Activated CD8-positive, alpha-beta T cell treated with anti-CD3 and anti-CD28 coated beads for 36 hours (primary cell): Measurements from ENCODE around the gene PTPRH. TPM values are rescaled to one million over a fixed set of nuclear protein-coding genes. Genes with fewer than 3 reads are reported as not detected.

Experiments
- ATAC-seq: fragments of 200-7000 bp; cut with Tn5 transposase; one replicate; pipeline ENCODE4 v1.10.0; 2021; ENCODE audit warnings: mild to moderate bottlenecking, moderate library complexity
- CTCF ChIA-PET: fragments of 350-600 bp; sonication (Branson Sonifier 250); formaldehyde crosslinking; loops from one replicate; lab custom pipeline; 2021; ENCODE audit warnings: antibody characterized with exemption; lab: Charles Lee
- POLR2A ChIA-PET: fragments of 350-600 bp; sonication (Branson Sonifier 250); formaldehyde crosslinking; loops from one replicate; lab custom pipeline; 2021; ENCODE audit warnings: antibody characterized with exemption; lab: Charles Lee
- DNase-seq: peaks from one replicate; pipeline ENCODE4 v3.0.0-alpha.2; 2020
- H3K27ac Mint-ChIP-seq: one replicate; pipeline ENCODE4 v1.8.0; 2021; ENCODE audit warnings: mild to moderate bottlenecking, mixed read lengths
- H3K27me3 Mint-ChIP-seq: one replicate; pipeline ENCODE4 v1.8.0; 2021; ENCODE audit warnings: mixed read lengths
- H3K36me3 Mint-ChIP-seq: one replicate; pipeline ENCODE4 v1.8.0; 2021; ENCODE audit warnings: low read depth, mixed read lengths
- H3K4me1 Mint-ChIP-seq: one replicate; pipeline ENCODE4 v1.8.0; 2021; ENCODE audit warnings: low read depth, mixed read lengths
- H3K4me3 Mint-ChIP-seq: one replicate; pipeline ENCODE4 v1.8.0; 2021; ENCODE audit warnings: mild to moderate bottlenecking, moderate library complexity, mixed read lengths
- H3K9me3 Mint-ChIP-seq: one replicate; pipeline ENCODE4 v1.8.0; 2021; ENCODE audit warnings: mixed read lengths
- CTCF ChIP-seq: fragments of 200-600 bp; IDR thresholded peaks from one replicate; pipeline ENCODE4 v1.8.0; 2022; ENCODE audit warnings: antibody characterized with exemption, mild to moderate bottlenecking
- intact Hi-C: fragments of 100-400 bp; cut with micrococcal nuclease; formaldehyde crosslinking; loops from one replicate; pipeline ENCODE4 v1.10.0; 2022
- microRNA-seq: library from miRNA; unstranded; fragments of <30 nt; microRNA quantifications from one replicate; pipeline ENCODE4 v1.2.0, GENCODE V29; 2022; ENCODE audit warnings: borderline microRNAs expressed, borderline replicate concordance
- total RNA-seq, 2 experiments: library from RNA; stranded (reverse); gene quantifications; one replicate each; pipeline ENCODE4 v1.2.3, GENCODE V29; 2021

PTPRH gene
- total RNA-seq, 2 experiments from 2014 or later, result not detected

- no peaks in the 10 kb centered on the region for H3K9me3 Mint-ChIP-seq
- ChIA-PET CTCF (interaction anchor here (1.3 to 1.5 kb wide), 2 partner anchors 16 to 253 kb away, joined by 4 to 9 read pairs; partner anchors contain the start of gene PPP1R12C), POLR2A (interaction anchor here (0.6 kb wide), 1 partner anchor 409 kb away, joined by 3 read pairs; no protein-coding TSS in a partner anchor)
- no peak for TF ChIP-seq CTCF
- no peak for ATAC-seq
- peaks cover 27% of the 10 kb centered on the region for H3K27me3 Mint-ChIP-seq
- no peak overlapping the region for H3K27ac Mint-ChIP-seq
- intact Hi-C loops, result no loop called here
- H3K4me1 Mint-ChIP-seq, result no peaks in the 10 kb centered on the region
- no peak for DNase-seq
- no peaks in the 10 kb centered on the region for H3K36me3 Mint-ChIP-seq
- H3K4me3 Mint-ChIP-seq, result no peak overlapping the region
Measured at GRCh38 chr19:55133639-55134444, 75.5 kb downstream of the PTPRH start.

- H3K27ac Mint-ChIP-seq, result no peak overlapping the region
- intact Hi-C loops, result no loop called here
- no peak overlapping the region for H3K4me3 Mint-ChIP-seq
- no peaks in the 10 kb centered on the region for H3K9me3 Mint-ChIP-seq
- H3K36me3 Mint-ChIP-seq, result no peaks in the 10 kb centered on the region
- DNase-seq (no peak), ATAC-seq (no peak)
- H3K27me3 Mint-ChIP-seq, result peaks cover 29% of the 10 kb centered on the region
- ChIA-PET POLR2A (no interaction called here), CTCF (interaction anchor here (0.9 to 1.5 kb wide), 5 partner anchors 8 to 252 kb away, joined by 3 to 9 read pairs (median 4); partner anchors contain the start of gene PPP1R12C)
- TF ChIP-seq CTCF, result peak; percentile 29
- no peaks in the 10 kb centered on the region for H3K4me1 Mint-ChIP-seq
Measured at GRCh38 chr19:55132453-55133129, 76.7 kb downstream of the PTPRH start.

- no peaks in the 10 kb centered on the region for H3K4me1 Mint-ChIP-seq
Measured at GRCh38 chr19:55131421-55131820, 77.9 kb downstream of the PTPRH start.

More at GRCh38 chr19:55131421-55131820, 77.9 kb downstream of the PTPRH start:
- DNase-seq (no peak), ATAC-seq (no peak)
- ChIA-PET POLR2A (no interaction called here), CTCF (no interaction called here)
- intact Hi-C loops, result no loop called here
- H3K27ac Mint-ChIP-seq, result no peak overlapping the region
- H3K9me3 Mint-ChIP-seq, result no peaks in the 10 kb centered on the region
- H3K27me3 Mint-ChIP-seq, result peaks cover 35% of the 10 kb centered on the region
- no peak for TF ChIP-seq CTCF
- no peak overlapping the region for H3K4me3 Mint-ChIP-seq
- no peaks in the 10 kb centered on the region for H3K36me3 Mint-ChIP-seq

Small RNA genes within 50 kb of the gene (microRNA-seq; reads per million reads assigned to microRNA genes)
- gene MIR6802, result 3.3 reads per million, percentile 8 among the genes with 10 or more reads in this experiment
- gene MIR6803, result 4.2 reads per million, percentile 16 among the genes with 10 or more reads in this experiment
- gene MIR6804, result not detected

Other genes with a start within 250 kb of the PTPRH start
- 10 to 100 TPM in 1 of 2 experiments, 1 to 10 TPM in 1; 9.5 to 11.7 TPM for gene NLRP2, start 243.1 kb downstream of the PTPRH start, total RNA-seq
- under 1 TPM; 0.14 to 0.27 TPM for gene GP6, start 171.2 kb downstream of the PTPRH start, total RNA-seq
- 10 to 100 TPM; 17.3 to 18.2 TPM for gene RDH13, start 146.4 kb downstream of the PTPRH start, total RNA-seq
- gene EPS8L1, start 133.6 kb downstream of the PTPRH start, total RNA-seq, result 1 to 10 TPM; 2.8 to 3.2 TPM
- 10 to 100 TPM; 55.4 to 55.8 TPM for gene PPP1R12C, start 91.9 kb downstream of the PTPRH start, total RNA-seq
- gene TNNT1, start 60.3 kb downstream of the PTPRH start, total RNA-seq, result not detected
- not detected for gene TNNI3, start 51.8 kb downstream of the PTPRH start, total RNA-seq
- gene DNAAF3, start 42.9 kb downstream of the PTPRH start, total RNA-seq, result not detected
- not detected for gene SYT5, start 29.2 kb downstream of the PTPRH start, total RNA-seq
- gene TMEM86B, start 19.3 kb upstream of the PTPRH start, total RNA-seq, result 1 to 10 TPM; 5.8 to 6.2 TPM
- 100 to 1,000 TPM; 197 to 207 TPM for gene PPP6R1, start 49.5 kb upstream of the PTPRH start, total RNA-seq
- gene HSPBP1, start 70.6 kb upstream of the PTPRH start, total RNA-seq, result 10 to 100 TPM; 46.4 to 47.1 TPM
- 1 to 10 TPM; 5.1 to 5.8 TPM for gene BRSK1, start 74.5 kb upstream of the PTPRH start, total RNA-seq
- not detected for gene TMEM150B, start 115.8 kb upstream of the PTPRH start, total RNA-seq
- gene KMT5C, start 130.4 kb upstream of the PTPRH start, total RNA-seq, result 10 to 100 TPM; 32.6 to 33.1 TPM
- gene COX6B2, start 145.2 kb upstream of the PTPRH start, total RNA-seq, result not detected
- not detected for gene GARIN5B, start 153.8 kb upstream of the PTPRH start, total RNA-seq
- under 1 TPM in 1 of 2 experiments, not detected in 1; 0.18 TPM for gene IL11, start 161.0 kb upstream of the PTPRH start, total RNA-seq
- gene TMEM190, start 167.3 kb upstream of the PTPRH start, total RNA-seq, result not detected
- gene TMEM238, start 174.8 kb upstream of the PTPRH start, total RNA-seq, result 10 to 100 TPM in 1 of 2 experiments, 1 to 10 TPM in 1; 9.4 to 10.6 TPM
- 1,000 to 10,000 TPM; 3,001 to 3,058 TPM for gene RPL28, start 176.4 kb upstream of the PTPRH start, total RNA-seq
- 100 to 1,000 TPM; 229 to 241 TPM for gene UBE2S, start 198.3 kb upstream of the PTPRH start, total RNA-seq
- not detected for gene SHISA7, start 233.8 kb upstream of the PTPRH start, total RNA-seq